Upper lobe of right lung (tissue), 1 donor: ENCODE measurements around the gene TMEM208. TPM values are rescaled to one million over a fixed set of nuclear protein-coding genes. Genes with fewer than 3 reads are reported as not detected.

Source experiments
- ATAC-seq: fragments of 200-7000 bp; cut with Tn5 transposase; one replicate; pipeline ENCODE4 v1.9.1; 2020; ENCODE audit warnings: mild to moderate bottlenecking, moderate library complexity
- DNase-seq: peaks from one replicate; pipeline ENCODE4 v3.0.0-alpha.2; 2020
- H3K27ac ChIP-seq: fragments of 200-600 bp; one replicate; pipeline ENCODE4 v1.8.0; 2022
- H3K27me3 ChIP-seq: fragments of 200-600 bp; one replicate; pipeline ENCODE4 v1.8.0; 2022; ENCODE audit warnings: mild to moderate bottlenecking
- H3K36me3 ChIP-seq: fragments of 200-600 bp; one replicate; pipeline ENCODE4 v1.8.0; 2022
- H3K4me1 ChIP-seq: fragments of 200-600 bp; one replicate; pipeline ENCODE4 v1.8.0; 2022
- H3K4me3 ChIP-seq: fragments of 200-600 bp; one replicate; pipeline ENCODE4 v1.8.0; 2022; ENCODE audit warnings: mild to moderate bottlenecking
- H3K9me3 ChIP-seq: fragments of 200-600 bp; one replicate; pipeline ENCODE4 v1.8.0; 2022
- CTCF ChIP-seq: fragments of 200-600 bp; IDR thresholded peaks from one replicate; pipeline ENCODE4 v1.8.0; 2022; ENCODE audit warnings: antibody characterized with exemption
- intact Hi-C: fragments of 100-400 bp; cut with DNase I; formaldehyde crosslinking; loops from one replicate; pipeline ENCODE4 v1.11.0; 2022
- total RNA-seq: library from RNA; stranded (reverse); fragmentation: NEBNext Ultra II Directional; extraction: Animal tissue kit (Norgen Biotek cat#: 25700); gene quantifications from one replicate; pipeline ENCODE4 v1.2.1, GENCODE V29; 2021
- donor health status: DM: no; HTN: yes; CAD: no; lungs with severe emphysema.

TMEM208 gene
- total RNA-seq, 1 donor from 2014 or later, result 39.3 TPM

GRCh38 chr16:67230809-67231660 is 4.1 kb downstream of the TMEM208 start:
- Histone ChIP-seq H3K4me1 (peaks cover 12% of the 10 kb centered on the region), H3K9me3 (no peaks in the 10 kb centered on the region), H3K36me3 (peaks cover 79% of the 10 kb centered on the region), H3K27ac (no peak overlapping the region), H3K27me3 (no peaks in the 10 kb centered on the region), H3K4me3 (no peak overlapping the region)
- TF ChIP-seq CTCF, result no peak
- ATAC-seq (no peak), DNase-seq (no peak)
- intact Hi-C loops, result no loop called here

- Histone ChIP-seq H3K27ac (no peak overlapping the region), H3K36me3 (peaks cover 99% of the 10 kb centered on the region), H3K27me3 (no peaks in the 10 kb centered on the region), H3K4me3 (no peak overlapping the region), H3K4me1 (no peaks in the 10 kb centered on the region), H3K9me3 (no peaks in the 10 kb centered on the region)
- intact Hi-C loops, result no loop called here
- TF ChIP-seq CTCF, result no peak
- DNase-seq (no peak), ATAC-seq (no peak)
These were observed 6.7 kb downstream of the TMEM208 start for GRCh38 chr16:67233596-67233995.

- intact Hi-C loops, result no loop called here
- H3K4me3 ChIP-seq, result no peak overlapping the region
- no peaks in the 10 kb centered on the region for H3K4me1 ChIP-seq
- no peaks in the 10 kb centered on the region for H3K9me3 ChIP-seq
- TF ChIP-seq CTCF, result no peak
- no peak overlapping the region for H3K27ac ChIP-seq
- no peak for ATAC-seq
- no peak for DNase-seq
- H3K36me3 ChIP-seq, result peaks cover 99% of the 10 kb centered on the region
- H3K27me3 ChIP-seq, result no peaks in the 10 kb centered on the region
These were observed 7.3 kb downstream of the TMEM208 start for GRCh38 chr16:67234180-67234597.

- no peak for ATAC-seq
These were observed 9.1 kb downstream of the TMEM208 start for GRCh38 chr16:67235816-67236562.

More at GRCh38 chr16:67235816-67236562, 9.1 kb downstream of the TMEM208 start:
- Histone ChIP-seq H3K4me3 (no peak overlapping the region), H3K4me1 (peaks cover 17% of the 10 kb centered on the region), H3K27me3 (no peaks in the 10 kb centered on the region), H3K27ac (no peak overlapping the region), H3K9me3 (no peaks in the 10 kb centered on the region), H3K36me3 (peaks cover 90% of the 10 kb centered on the region)
- TF ChIP-seq CTCF, result no peak
- intact Hi-C loops, result no loop called here
- DNase-seq, result no peak
